Type B pancreatic cell (in vitro differentiated cells): ENCODE results near the gene COL13A1. TPM values are rescaled to one million over a fixed set of nuclear protein-coding genes. Genes with fewer than 3 reads are reported as not detected.

Experiments
- DNase-seq: peaks from one replicate; pipeline ENCODE4 v3.0.0; 2021; ENCODE audit warnings: mixed read lengths; ENCODE audit not compliant: unreplicated experiment; ENCODE audit errors: extremely low spot score
- H3K27ac Mint-ChIP-seq: 2 replicates; pipeline ENCODE4 v1.8.0; 2021; ENCODE audit warnings: mild to moderate bottlenecking, mixed read lengths
- H3K27me3 Mint-ChIP-seq: 2 replicates; pipeline ENCODE4 v1.8.0; 2021; ENCODE audit warnings: mixed read lengths
- H3K36me3 Mint-ChIP-seq: 2 replicates; pipeline ENCODE4 v1.8.0; 2021; ENCODE audit warnings: mixed read lengths
- H3K4me1 Mint-ChIP-seq: one replicate; pipeline ENCODE4 v1.8.0; 2021; ENCODE audit warnings: mixed read lengths; ENCODE audit not compliant: unreplicated experiment
- H3K4me3 Mint-ChIP-seq: 2 replicates; pipeline ENCODE4 v1.8.0; 2021; ENCODE audit warnings: mild to moderate bottlenecking, mixed read lengths
- H3K9me3 Mint-ChIP-seq: 2 replicates; pipeline ENCODE4 v1.8.0; 2021; ENCODE audit warnings: mixed read lengths
- CTCF ChIP-seq: fragments of 200-600 bp; sonication (generic); conservative IDR thresholded peaks from 2 replicates; pipeline ENCODE4 v1.5.0; 2021; ENCODE audit warnings: antibody characterized with exemption, mild to moderate bottlenecking
- total RNA-seq: library from RNA; stranded (reverse); gene quantifications from 2 replicates; pipeline ENCODE4 v1.2.1, GENCODE V29; 2021; ENCODE audit warnings: low replicate concordance

COL13A1 gene
- total RNA-seq, 1 donor from 2014 or later: 18.6 TPM

DNA sequence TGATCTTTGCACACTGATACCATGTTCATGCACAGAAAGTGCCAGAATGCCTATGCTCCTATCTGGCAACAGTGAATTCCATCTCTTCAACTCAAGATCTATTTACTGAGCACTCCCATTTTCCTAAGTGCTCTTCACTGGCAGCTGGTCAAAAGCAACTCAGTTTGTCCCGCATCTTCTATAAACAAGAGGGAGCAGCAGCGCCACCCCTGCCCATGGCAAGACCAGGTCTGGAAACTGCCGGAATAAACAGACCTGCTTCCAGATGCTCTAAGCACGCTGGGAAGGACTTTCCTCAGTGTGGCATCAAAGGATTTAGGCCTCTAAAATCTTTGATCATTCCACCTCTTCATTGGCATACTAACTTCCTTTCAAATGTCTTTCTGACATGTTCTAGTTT lies 146.6 kb downstream of the COL13A1 start:
- no peak for DNase-seq
- peaks cover 3% of the 10 kb centered on the region for H3K36me3 Mint-ChIP-seq
- no peak overlapping the region for H3K27ac Mint-ChIP-seq
- peaks cover 6% of the 10 kb centered on the region for H3K4me1 Mint-ChIP-seq
- no peaks in the 10 kb centered on the region for H3K9me3 Mint-ChIP-seq
- no peak for TF ChIP-seq CTCF
- H3K4me3 Mint-ChIP-seq: no peak overlapping the region
- H3K27me3 Mint-ChIP-seq: peaks cover 4% of the 10 kb centered on the region

DNA sequence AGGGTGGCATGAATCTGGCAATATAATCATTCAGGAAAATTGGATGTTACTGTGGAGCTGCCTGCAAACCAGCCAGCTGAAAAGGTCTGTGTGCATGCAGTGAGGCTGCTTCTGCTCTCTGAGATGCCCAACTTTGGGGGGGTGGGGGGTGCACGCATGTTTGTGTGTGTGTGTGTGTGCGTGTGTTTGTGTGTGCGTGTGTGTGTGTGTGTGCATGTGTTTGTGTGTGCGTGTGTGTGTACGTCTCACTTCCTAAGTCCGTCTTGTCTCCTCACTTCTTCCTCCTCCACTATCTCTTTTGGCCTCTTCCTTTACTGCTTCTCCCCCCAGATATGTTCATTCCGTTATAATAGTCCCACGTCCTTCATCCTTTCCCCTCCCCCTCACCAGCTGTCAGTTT lies 148.1 kb downstream of the COL13A1 start:
- TF ChIP-seq CTCF: no peak
- H3K27ac Mint-ChIP-seq: no peak overlapping the region
- peaks cover 11% of the 10 kb centered on the region for H3K27me3 Mint-ChIP-seq
- H3K4me1 Mint-ChIP-seq: peaks cover 6% of the 10 kb centered on the region
- peaks cover 3% of the 10 kb centered on the region for H3K36me3 Mint-ChIP-seq
- no peak overlapping the region for H3K4me3 Mint-ChIP-seq
- DNase-seq: no peak
- H3K9me3 Mint-ChIP-seq: no peaks in the 10 kb centered on the region

DNA sequence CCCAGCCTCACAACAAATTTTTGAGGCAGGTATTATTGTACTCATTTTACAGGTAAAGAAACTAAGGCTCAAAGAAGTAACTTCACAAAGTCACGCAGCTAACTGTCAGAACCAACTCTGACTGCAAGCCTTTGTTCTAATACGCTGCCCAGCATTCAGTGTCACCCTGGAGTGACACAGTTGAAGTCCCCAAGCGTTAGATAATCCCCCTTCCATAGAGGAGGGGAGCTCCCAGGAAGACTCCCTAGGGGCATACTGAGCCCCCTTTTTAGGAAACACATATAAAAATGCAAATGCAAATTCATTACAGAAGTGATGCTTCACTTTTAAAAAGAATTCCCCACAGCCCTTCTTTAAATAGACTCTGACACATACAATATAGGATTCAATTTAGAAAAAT lies 150.0 kb downstream of the COL13A1 start:
- Mint-ChIP-seq H3K27me3 (peaks cover 15% of the 10 kb centered on the region), H3K4me1 (peaks cover 6% of the 10 kb centered on the region), H3K27ac (no peak overlapping the region), H3K36me3 (peaks cover 3% of the 10 kb centered on the region), H3K4me3 (no peak overlapping the region), H3K9me3 (no peaks in the 10 kb centered on the region)
- no peak for DNase-seq
- TF ChIP-seq CTCF: no peak

DNA sequence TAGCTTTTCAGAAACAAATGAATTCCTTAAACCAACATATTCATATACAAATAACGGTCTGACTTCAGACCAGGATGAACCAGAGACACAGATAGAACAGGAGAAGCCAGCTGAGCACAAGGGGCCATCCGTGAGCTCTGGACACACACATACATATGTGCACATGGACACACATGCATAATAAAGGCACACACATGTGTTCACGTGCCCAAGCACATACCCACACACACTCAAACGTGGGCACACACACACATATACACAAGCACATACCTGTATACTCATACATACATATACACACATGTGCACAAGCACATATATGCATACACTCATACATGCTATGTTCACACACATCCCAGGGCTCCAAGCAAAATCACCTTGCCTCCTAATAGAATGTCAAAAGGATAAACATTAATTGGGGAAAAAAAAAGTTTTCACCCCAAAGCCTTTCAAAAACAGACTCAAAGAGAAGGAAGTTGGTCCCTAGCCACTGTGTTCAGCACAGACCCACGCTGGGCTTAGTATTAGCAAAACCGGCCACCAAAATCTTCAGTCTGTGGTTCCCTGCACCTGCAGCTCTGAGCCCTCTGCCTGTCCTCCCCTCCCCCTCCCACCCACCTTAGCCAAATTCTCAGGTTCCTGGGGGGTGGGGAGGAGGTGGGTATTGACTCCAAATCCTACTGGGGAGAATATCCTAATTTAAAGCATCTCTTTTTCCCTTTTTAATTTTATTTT lies 150.5 kb downstream of the COL13A1 start:
- Mint-ChIP-seq H3K4me1 (peaks cover 6% of the 10 kb centered on the region), H3K27me3 (peaks cover 15% of the 10 kb centered on the region), H3K4me3 (no peak overlapping the region), H3K27ac (no peak overlapping the region), H3K36me3 (peaks cover 1% of the 10 kb centered on the region), H3K9me3 (no peaks in the 10 kb centered on the region)
- no peak for DNase-seq
- TF ChIP-seq CTCF: no peak

GRCh38 chr10:69952821-69953221 lies 151.1 kb downstream of the COL13A1 start:
- no peak for TF ChIP-seq CTCF
- Mint-ChIP-seq H3K36me3 (no peaks in the 10 kb centered on the region), H3K4me1 (peaks cover 6% of the 10 kb centered on the region), H3K9me3 (no peaks in the 10 kb centered on the region), H3K27ac (peak overlapping the region; percentile 53), H3K27me3 (peaks cover 15% of the 10 kb centered on the region), H3K4me3 (no peak overlapping the region)
- no peak for DNase-seq
